Erythroblast (primary cell): ENCODE data around the gene LARGE1.

Source experiments
- GATA1 ChIP-seq: IDR thresholded peaks from 2 replicates; pipeline ENCODE4 v1.6.1; 2011; ENCODE audit warnings: low read depth, mild to moderate bottlenecking, control low read depth, low read length, moderate library complexity
- POLR2A ChIP-seq: IDR thresholded peaks from 2 replicates; pipeline ENCODE4 v1.6.1; 2011; ENCODE audit warnings: mild to moderate bottlenecking, low read length

GRCh38 chr22:33361581-33361980 lies 558.7 kb downstream of the LARGE1 start:
- TF ChIP-seq POLR2A (no peak), GATA1 (no peak)
